MM.1S (cell line): ENCODE data around the gene MBL2.

Experiments used
- DNase-seq: peaks from one replicate; pipeline ENCODE4 v3.0.0-alpha.2; 2015
- H2AFZ ChIP-seq: fragments of 300-600 bp; sonication (generic); 2 replicates; pipeline ENCODE4 v1.6.0; 2016; ENCODE audit warnings: antibody characterized with exemption, low read length
- H3F3A ChIP-seq: fragments of 300-600 bp; sonication (generic); 2 replicates; pipeline ENCODE4 v1.6.1; 2016; ENCODE audit warnings: mild to moderate bottlenecking, antibody characterized with exemption, low read length, moderate library complexity, mixed read lengths; ENCODE audit not compliant: insufficient read depth
- H3K27ac ChIP-seq: fragments of 300-600 bp; sonication (generic); 2 replicates; pipeline ENCODE4 v1.5.1; 2016; ENCODE audit warnings: mild to moderate bottlenecking, low read length
- H3K27me3 ChIP-seq: fragments of 300-600 bp; sonication (generic); replicated peaks from 2 replicates; pipeline ENCODE4 v1.6.0; 2016; ENCODE audit warnings: low read length; ENCODE audit not compliant: insufficient read depth
- H3K36me3 ChIP-seq: fragments of 300-600 bp; sonication (generic); replicated peaks from 2 replicates; pipeline ENCODE4 v1.6.1; 2016; ENCODE audit warnings: mild to moderate bottlenecking, low read length, mixed read lengths; ENCODE audit not compliant: insufficient read depth
- H3K4me1 ChIP-seq: fragments of 300-600 bp; sonication (generic); 2 replicates; pipeline ENCODE4 v1.6.1; 2016; ENCODE audit warnings: low read length, mixed read lengths
- H3K4me2 ChIP-seq: fragments of 300-600 bp; sonication (generic); 2 replicates; pipeline ENCODE4 v1.6.0; 2016; ENCODE audit warnings: low read depth, low read length
- H3K4me3 ChIP-seq: fragments of 300-600 bp; sonication (generic); 2 replicates; pipeline ENCODE4 v1.5.1; 2016; ENCODE audit warnings: low read length, mixed read lengths
- H3K79me2 ChIP-seq: fragments of 300-600 bp; sonication (generic); 2 replicates; pipeline ENCODE4 v1.6.1; 2016; ENCODE audit warnings: mixed run types, low read length, mixed read lengths
- H3K9ac ChIP-seq: fragments of 300-600 bp; sonication (generic); 2 replicates; pipeline ENCODE4 v1.6.1; 2016; ENCODE audit warnings: low read length, mixed read lengths
- H3K9me2 ChIP-seq: fragments of 300-600 bp; sonication (generic); replicated peaks from 2 replicates; pipeline ENCODE4 v1.6.1; 2016; ENCODE audit warnings: mild to moderate bottlenecking, low read length, mixed read lengths; ENCODE audit not compliant: insufficient read depth
- H3K9me3 ChIP-seq: fragments of 300-600 bp; sonication (generic); replicated peaks from 2 replicates; pipeline ENCODE4 v1.6.1; 2016; ENCODE audit warnings: mild to moderate bottlenecking, low read length, mixed read lengths; ENCODE audit not compliant: insufficient read depth
- H4K20me1 ChIP-seq: fragments of 300-600 bp; sonication (generic); 2 replicates; pipeline ENCODE4 v1.6.1; 2016; ENCODE audit warnings: mild to moderate bottlenecking, low read length, moderate library complexity, mixed read lengths; ENCODE audit not compliant: insufficient read depth
- CTCF ChIP-seq: fragments of 300-600 bp; sonication (generic); IDR thresholded peaks from 2 replicates; pipeline ENCODE4 v1.5.1; 2016; ENCODE audit warnings: antibody characterized with exemption, low read length, mixed read lengths
- EZH2 ChIP-seq: fragments of 300-600 bp; sonication (generic); optimal IDR thresholded peaks from 2 replicates; pipeline ENCODE3; 2017; ENCODE audit warnings: low read depth, mild to moderate bottlenecking, antibody characterized with exemption, low read length, mixed read lengths
- EZH2phosphoT487 ChIP-seq: fragments of 300-600 bp; sonication (generic); IDR thresholded peaks from 2 replicates; pipeline ENCODE4 v1.6.1; 2018; ENCODE audit warnings: antibody characterized with exemption, low read length

MBL2 gene

GRCh38 chr10:52738951-52739350, 33.6 kb downstream of the MBL2 start:
- Histone ChIP-seq H3K9me3 (no peaks in the 10 kb centered on the region), H3F3A (no peaks in the 10 kb centered on the region), H3K9ac (no peak overlapping the region), H3K4me1 (no peaks in the 10 kb centered on the region), H4K20me1 (no peaks in the 10 kb centered on the region), H3K4me2 (no peak overlapping the region), H3K36me3 (no peaks in the 10 kb centered on the region), H3K27ac (no peak overlapping the region), H2AFZ (no peak overlapping the region), H3K9me2 (no peaks in the 10 kb centered on the region), H3K4me3 (no peak overlapping the region), H3K79me2 (no peaks in the 10 kb centered on the region), H3K27me3 (no peaks in the 10 kb centered on the region)
- TF ChIP-seq CTCF (no peak), EZH2phosphoT487 (no peak), EZH2 (no peak)
- DNase-seq = no peak

- Histone ChIP-seq H3K9me2 (no peaks in the 10 kb centered on the region), H3K27ac (no peak overlapping the region), H3K4me1 (no peaks in the 10 kb centered on the region), H3K36me3 (no peaks in the 10 kb centered on the region), H3K9ac (no peak overlapping the region), H3K4me3 (no peak overlapping the region), H3K4me2 (no peak overlapping the region), H4K20me1 (no peaks in the 10 kb centered on the region), H3K27me3 (no peaks in the 10 kb centered on the region), H3K9me3 (no peaks in the 10 kb centered on the region), H3K79me2 (no peaks in the 10 kb centered on the region), H2AFZ (no peak overlapping the region), H3F3A (no peaks in the 10 kb centered on the region)
- peak; percentile 55 for DNase-seq
- peak; percentile 65 for TF ChIP-seq CTCF
- TF ChIP-seq EZH2 = no peak
Observed at GRCh38 chr10:52729271-52730104, 43.1 kb downstream of the MBL2 start.

GRCh38 chr10:52720018-52720417, 52.6 kb downstream of the MBL2 start:
- Histone ChIP-seq H3K4me3 (no peak overlapping the region), H3K4me2 (no peak overlapping the region)
- TF ChIP-seq CTCF (no peak), EZH2 (no peak), EZH2phosphoT487 (no peak)

More at GRCh38 chr10:52720018-52720417, 52.6 kb downstream of the MBL2 start:
- Histone ChIP-seq H3F3A (no peaks in the 10 kb centered on the region), H3K9me2 (no peaks in the 10 kb centered on the region), H3K9ac (no peak overlapping the region), H3K36me3 (no peaks in the 10 kb centered on the region), H3K79me2 (no peaks in the 10 kb centered on the region), H4K20me1 (no peaks in the 10 kb centered on the region), H2AFZ (no peak overlapping the region), H3K27me3 (no peaks in the 10 kb centered on the region), H3K27ac (no peak overlapping the region), H3K9me3 (no peaks in the 10 kb centered on the region), H3K4me1 (no peaks in the 10 kb centered on the region)
- no peak for DNase-seq
